ENCODE results near the gene PPT1. TPM values are rescaled to one million over a fixed set of nuclear protein-coding genes. Genes with fewer than 3 reads are reported as not detected.

The PPT1 gene
- total and polyA plus RNA-seq, 2 of the 8 experiments (the other 6 are each of a cell fraction or from before 2014, with no cell fraction given): 77.1 to 150 TPM

DNA sequence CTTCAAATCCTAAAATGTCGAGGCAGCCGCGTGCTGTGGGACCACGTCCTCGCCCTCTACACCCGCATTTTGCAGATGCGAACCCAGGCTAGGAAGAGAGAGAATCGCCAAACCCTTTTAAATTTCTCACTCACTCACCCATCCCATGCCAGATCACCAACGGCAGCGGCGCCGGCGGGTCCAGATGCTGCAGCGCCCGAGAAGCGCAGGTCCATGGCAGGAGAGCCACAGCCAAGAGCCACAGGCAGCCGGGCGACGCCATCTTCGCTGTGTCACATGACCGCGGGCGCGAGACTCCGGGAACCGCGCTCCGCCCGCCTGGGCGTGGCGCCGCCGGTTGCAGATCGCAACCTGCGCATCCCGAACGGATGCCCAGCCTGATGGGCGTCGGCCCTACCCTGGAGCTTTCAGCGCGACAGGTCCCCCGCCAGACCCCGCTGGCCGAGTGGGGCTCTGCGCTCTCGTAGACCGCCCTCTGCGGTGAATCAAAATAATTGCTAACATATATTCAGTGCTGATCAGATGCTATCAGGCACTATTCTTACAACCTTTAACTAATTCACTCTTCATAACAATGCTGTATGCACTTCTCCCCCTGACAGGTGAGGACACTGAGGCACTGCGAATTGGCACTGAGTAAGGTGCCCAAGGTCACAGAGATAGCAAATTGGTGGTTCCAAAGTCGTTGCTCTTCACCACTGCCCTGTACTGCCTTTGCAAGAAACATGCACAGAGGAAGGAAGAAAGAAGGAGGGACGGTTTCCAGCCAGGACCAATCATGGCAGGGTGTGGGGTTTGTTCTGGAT lies at the start of gene PPT1 (continued):
- TF ChIP-seq BRCA1 (IDR thresholded peaks at IDR 0.05; ENCODE audit: low read depth, low read length) (no peak; the same call in 1 of the 2 replicates), SIX5 (IDR thresholded peaks at IDR 0.05; ENCODE audit: low read depth, low read length) (no peak), RAD21 (IDR thresholded peaks at IDR 0.05 in 1 of 2, conservative IDR thresholded peaks at IDR 0.05 in 1 of 2; ENCODE audit: low read depth in 2 of 2, low read length in 2 of 2) (no peak)

Data from H1 (cell line).